ENCODE results near the gene PANK4.

The PANK4 gene

GRCh38 chr1:2523891-2524609 is 2.3 kb downstream of the PANK4 start:
- H3K27ac Mint-ChIP-seq, result peak overlapping the region; percentile 87
- H3K9me3 Mint-ChIP-seq, result no peaks in the 10 kb centered on the region
- H3K27me3 Mint-ChIP-seq (ENCODE audit: low read depth), result peaks cover 10% of the 10 kb centered on the region
- DNase-seq (ENCODE audit: low spot score), result peak; percentile 31
- peak overlapping the region; percentile 83 for H3K4me3 Mint-ChIP-seq
- H3K36me3 Mint-ChIP-seq (ENCODE audit: low read depth), result peaks cover 21% of the 10 kb centered on the region
- H3K4me1 Mint-ChIP-seq (ENCODE audit: low read depth), result peaks cover 30% of the 10 kb centered on the region

DNA sequence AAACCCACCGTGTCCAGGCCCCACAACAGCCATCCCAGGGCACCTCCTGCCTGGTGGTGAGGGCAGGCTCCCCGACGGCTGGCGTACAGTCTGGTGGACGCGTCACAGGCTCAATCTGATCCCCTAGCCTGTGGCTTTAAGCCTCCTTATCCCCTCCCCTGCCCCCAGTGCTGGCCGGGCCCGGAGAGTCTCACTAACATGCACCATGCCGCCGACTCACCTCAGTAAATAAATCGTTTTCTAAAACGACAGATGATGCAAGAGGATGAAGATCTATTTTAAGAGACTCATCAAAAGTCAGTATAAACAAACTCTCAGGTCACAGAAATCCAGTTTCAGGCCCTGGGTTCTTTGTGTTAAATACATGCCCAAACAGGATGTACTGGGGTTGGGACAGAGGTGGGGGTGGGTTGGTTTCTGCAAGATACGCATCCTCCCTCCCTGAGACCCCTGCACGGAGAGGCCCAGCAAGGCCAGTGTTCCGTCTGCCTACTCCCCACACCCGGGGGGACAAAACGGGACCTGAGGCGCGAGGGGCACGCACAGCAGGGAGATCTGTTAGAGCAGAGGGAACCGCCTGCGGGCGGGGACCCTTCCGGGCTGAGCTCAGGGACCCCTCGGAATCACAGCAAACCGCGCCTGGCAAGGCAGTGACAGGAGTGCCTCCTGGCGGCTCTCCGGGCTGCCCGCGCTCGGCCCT is 3.1 kb downstream of the PANK4 start:
- peak overlapping the region; percentile 83 for H3K4me3 Mint-ChIP-seq
- peaks cover 30% of the 10 kb centered on the region for H3K4me1 Mint-ChIP-seq (ENCODE audit: low read depth)

DNA sequence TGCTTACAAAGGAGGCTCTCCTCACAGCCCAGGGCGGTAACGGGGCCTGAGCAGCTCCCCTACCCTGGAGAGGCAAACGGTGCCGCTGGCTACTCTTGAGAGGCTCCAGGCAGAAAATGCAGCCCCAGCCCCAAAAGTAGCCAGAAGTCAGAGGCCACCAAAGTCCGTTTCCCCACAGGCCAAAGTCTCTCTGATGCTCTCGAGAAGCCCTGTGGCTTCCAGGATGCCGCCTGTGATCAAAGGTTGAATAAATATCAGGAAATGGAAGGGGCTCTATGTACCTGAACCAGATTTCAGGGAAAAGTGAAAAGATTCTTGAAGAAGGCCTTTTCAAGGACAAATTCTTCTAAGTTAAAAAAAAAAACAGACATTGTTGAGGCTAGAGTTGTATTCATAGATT is 4.2 kb downstream of the PANK4 start:
- Mint-ChIP-seq H3K36me3 (ENCODE audit: low read depth) (peaks cover 30% of the 10 kb centered on the region), H3K4me1 (ENCODE audit: low read depth) (peaks cover 30% of the 10 kb centered on the region), H3K27ac (no peak overlapping the region), H3K4me3 (no peak overlapping the region), H3K27me3 (ENCODE audit: low read depth) (peaks cover 3% of the 10 kb centered on the region), H3K9me3 (no peaks in the 10 kb centered on the region)
- DNase-seq (ENCODE audit: low spot score), result no peak

More for the DNA sequence above, 3.1 kb downstream of the PANK4 start:
- Mint-ChIP-seq H3K27ac (peak overlapping the region; percentile 87), H3K27me3 (ENCODE audit: low read depth) (peaks cover 3% of the 10 kb centered on the region), H3K36me3 (ENCODE audit: low read depth) (peaks cover 27% of the 10 kb centered on the region), H3K9me3 (no peaks in the 10 kb centered on the region)
- DNase-seq (ENCODE audit: low spot score), result no peak

DNA sequence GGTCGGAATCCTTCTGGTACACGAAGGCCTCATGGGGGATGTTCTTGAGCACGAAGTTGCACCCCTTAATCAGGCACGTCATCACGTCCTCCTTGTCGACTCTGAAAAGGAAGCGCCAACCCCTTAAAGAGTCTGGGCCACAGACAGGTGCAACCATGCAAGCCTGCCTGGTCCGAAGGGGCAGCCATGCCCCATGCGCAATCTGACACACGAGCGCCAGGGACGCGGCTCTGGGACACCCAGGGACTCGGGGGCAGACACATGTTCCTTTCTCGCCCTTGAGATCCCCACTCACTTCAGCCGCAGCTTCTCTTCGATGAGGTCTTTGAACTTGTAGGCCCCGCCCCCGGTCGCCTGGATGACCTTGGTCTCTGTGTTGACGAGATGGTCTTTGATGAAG is 5.6 kb downstream of the PANK4 start:
- DNase-seq (ENCODE audit: low spot score), result no peak
- no peaks in the 10 kb centered on the region for H3K9me3 Mint-ChIP-seq
- no peaks in the 10 kb centered on the region for H3K27me3 Mint-ChIP-seq (ENCODE audit: low read depth)
- peaks cover 35% of the 10 kb centered on the region for H3K36me3 Mint-ChIP-seq (ENCODE audit: low read depth)
- H3K4me3 Mint-ChIP-seq, result no peak overlapping the region
- H3K4me1 Mint-ChIP-seq (ENCODE audit: low read depth), result peaks cover 27% of the 10 kb centered on the region
- no peak overlapping the region for H3K27ac Mint-ChIP-seq

DNA sequence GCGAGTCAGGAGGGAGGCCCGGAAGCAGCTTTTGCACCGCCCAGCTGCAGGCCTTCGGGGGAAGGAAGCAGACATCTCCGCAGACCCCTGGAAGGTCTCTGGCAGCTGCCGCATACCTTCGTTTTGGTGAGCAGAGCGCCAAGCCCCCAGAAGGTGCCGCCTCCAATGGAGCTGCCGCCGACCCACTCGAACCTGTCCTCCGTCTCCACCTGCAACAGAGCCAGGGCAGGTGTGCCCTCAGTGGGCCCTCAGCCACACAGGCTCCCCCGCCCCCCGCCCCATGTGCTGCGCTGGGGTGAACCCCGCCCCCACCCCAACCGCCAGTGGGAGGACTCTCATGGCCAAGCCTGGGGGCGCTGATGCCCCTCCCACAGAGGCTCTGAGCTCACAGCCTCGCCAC is 6.2 kb downstream of the PANK4 start:
- Mint-ChIP-seq H3K36me3 (ENCODE audit: low read depth) (peaks cover 33% of the 10 kb centered on the region), H3K4me1 (ENCODE audit: low read depth) (peaks cover 26% of the 10 kb centered on the region), H3K27ac (no peak overlapping the region), H3K27me3 (ENCODE audit: low read depth) (no peaks in the 10 kb centered on the region), H3K4me3 (no peak overlapping the region), H3K9me3 (no peaks in the 10 kb centered on the region)
- DNase-seq (ENCODE audit: low spot score), result no peak

DNA sequence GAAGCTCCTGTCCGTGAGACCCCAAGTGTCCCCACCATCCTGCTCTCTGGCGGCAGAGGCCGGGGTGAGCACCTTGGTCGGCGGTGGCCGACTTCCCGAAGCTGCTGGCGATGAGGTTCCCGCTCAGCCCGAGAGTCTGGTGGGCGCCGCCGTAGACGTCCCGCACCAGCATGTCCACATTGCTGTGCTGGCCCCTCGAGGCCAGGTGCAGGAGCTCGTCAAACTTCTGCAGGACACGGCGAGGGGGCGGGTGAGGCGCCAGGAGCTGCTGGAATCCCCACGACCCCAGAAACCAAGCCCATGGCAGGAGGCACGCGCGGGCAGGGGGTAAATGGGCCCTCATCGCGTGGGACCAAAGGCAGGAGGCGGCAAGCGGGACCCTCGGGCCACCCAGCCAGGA is 6.7 kb downstream of the PANK4 start:
- Mint-ChIP-seq H3K9me3 (no peaks in the 10 kb centered on the region), H3K27me3 (ENCODE audit: low read depth) (no peaks in the 10 kb centered on the region), H3K4me3 (no peak overlapping the region), H3K36me3 (ENCODE audit: low read depth) (peaks cover 28% of the 10 kb centered on the region), H3K27ac (no peak overlapping the region), H3K4me1 (ENCODE audit: low read depth) (peaks cover 21% of the 10 kb centered on the region)
- DNase-seq (ENCODE audit: low spot score), result no peak

DNA sequence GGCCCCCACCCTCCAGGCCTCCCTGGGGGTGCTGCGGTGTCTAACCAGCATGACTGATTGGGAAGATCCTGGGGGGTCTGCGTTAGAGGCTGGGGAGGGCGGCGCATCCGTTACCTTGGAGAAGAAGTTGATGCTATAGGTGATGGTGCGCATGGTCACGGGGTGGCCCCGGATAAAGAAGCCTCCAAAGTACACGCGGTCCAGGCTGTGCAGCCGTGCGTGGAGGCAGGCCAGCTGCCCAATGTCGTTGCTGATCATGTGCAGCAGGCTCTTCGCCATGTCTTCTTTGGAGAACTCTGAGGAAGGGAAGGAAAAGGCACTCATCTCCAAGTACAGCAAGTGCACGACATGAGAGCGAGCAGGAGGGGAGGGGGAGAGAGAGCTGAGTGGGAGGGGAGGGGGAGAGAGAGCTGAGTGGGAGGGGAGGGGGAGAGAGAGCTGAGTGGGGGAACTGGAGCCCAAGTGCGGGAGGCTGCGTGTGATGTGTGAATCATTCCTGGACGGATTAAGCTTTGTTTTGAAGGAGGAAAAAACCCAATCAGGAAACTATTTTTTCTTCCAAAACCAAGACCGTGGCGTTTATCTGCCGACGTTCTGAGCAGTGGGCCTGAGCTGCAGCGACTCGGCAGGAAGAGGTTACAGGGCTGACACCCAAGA is 7.2 kb downstream of the PANK4 start:
- H3K4me1 Mint-ChIP-seq (ENCODE audit: low read depth), result peaks cover 16% of the 10 kb centered on the region

DNA sequence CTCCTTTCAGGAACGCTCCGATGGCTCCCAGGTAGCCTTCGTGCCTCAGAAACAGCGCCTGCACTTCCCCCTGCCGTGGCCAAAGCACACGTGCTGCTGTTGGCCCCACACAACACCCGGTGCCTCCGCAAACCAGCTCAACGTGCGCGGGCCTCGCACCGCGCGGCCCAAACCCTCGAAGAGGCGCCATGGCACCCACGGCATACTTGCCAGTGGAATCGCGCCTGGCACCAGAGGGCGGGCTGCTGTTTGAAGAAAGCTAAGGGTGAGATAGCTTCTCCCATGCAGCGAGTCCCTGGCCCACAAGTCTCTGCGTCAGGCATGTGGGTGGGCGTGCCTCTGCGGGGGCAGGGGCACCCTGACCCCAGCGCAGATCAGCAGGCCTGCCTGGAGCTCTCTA is 7.9 kb downstream of the PANK4 start:
- DNase-seq (ENCODE audit: low spot score), result no peak
- Mint-ChIP-seq H3K36me3 (ENCODE audit: low read depth) (peaks cover 27% of the 10 kb centered on the region), H3K9me3 (no peaks in the 10 kb centered on the region), H3K27me3 (ENCODE audit: low read depth) (no peaks in the 10 kb centered on the region), H3K27ac (no peak overlapping the region), H3K4me1 (ENCODE audit: low read depth) (peaks cover 11% of the 10 kb centered on the region), H3K4me3 (no peak overlapping the region)

More for the DNA sequence above, 7.2 kb downstream of the PANK4 start:
- Mint-ChIP-seq H3K27me3 (ENCODE audit: low read depth) (no peaks in the 10 kb centered on the region), H3K9me3 (no peaks in the 10 kb centered on the region), H3K4me3 (no peak overlapping the region), H3K36me3 (ENCODE audit: low read depth) (peaks cover 27% of the 10 kb centered on the region), H3K27ac (no peak overlapping the region)
- DNase-seq (ENCODE audit: low spot score), result no peak

- no peak overlapping the region for H3K4me3 Mint-ChIP-seq
- H3K4me1 Mint-ChIP-seq (ENCODE audit: low read depth), result peaks cover 6% of the 10 kb centered on the region
- no peak for DNase-seq (ENCODE audit: low spot score)
- H3K9me3 Mint-ChIP-seq, result no peaks in the 10 kb centered on the region
- H3K36me3 Mint-ChIP-seq (ENCODE audit: low read depth), result peaks cover 25% of the 10 kb centered on the region
- H3K27ac Mint-ChIP-seq, result no peak overlapping the region
- H3K27me3 Mint-ChIP-seq (ENCODE audit: low read depth), result no peaks in the 10 kb centered on the region
Measured at GRCh38 chr1:2517966-2518365, 8.4 kb downstream of the PANK4 start.

- Mint-ChIP-seq H3K27ac (no peak overlapping the region), H3K4me1 (ENCODE audit: low read depth) (no peaks in the 10 kb centered on the region), H3K36me3 (ENCODE audit: low read depth) (peaks cover 25% of the 10 kb centered on the region), H3K4me3 (no peak overlapping the region), H3K27me3 (ENCODE audit: low read depth) (no peaks in the 10 kb centered on the region), H3K9me3 (no peaks in the 10 kb centered on the region)
- no peak for DNase-seq (ENCODE audit: low spot score)
Measured at GRCh38 chr1:2516946-2517345, 9.4 kb downstream of the PANK4 start.

DNA sequence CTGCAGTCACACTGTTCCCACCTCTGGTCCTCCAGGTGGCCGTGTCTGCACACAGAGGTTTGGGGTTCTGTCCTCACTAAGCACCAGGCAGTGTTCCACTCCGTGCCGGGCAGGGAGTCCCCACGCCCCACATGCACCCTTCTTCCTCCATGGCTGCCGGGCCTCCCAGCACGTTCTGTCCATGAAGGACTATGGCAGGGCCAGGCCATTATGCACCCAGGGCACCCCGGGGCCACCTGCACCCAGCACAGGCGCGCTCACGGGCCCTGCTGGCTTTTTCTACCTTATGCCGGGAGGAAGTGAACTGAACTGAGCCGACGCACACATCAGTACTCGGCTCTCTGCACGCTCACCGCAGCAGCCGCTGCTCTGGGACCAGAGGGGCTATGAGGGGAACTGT is 10.3 kb downstream of the PANK4 start:
- Mint-ChIP-seq H3K27ac (no peak overlapping the region), H3K4me3 (no peak overlapping the region), H3K4me1 (ENCODE audit: low read depth) (no peaks in the 10 kb centered on the region), H3K9me3 (no peaks in the 10 kb centered on the region), H3K36me3 (ENCODE audit: low read depth) (peaks cover 28% of the 10 kb centered on the region), H3K27me3 (ENCODE audit: low read depth) (no peaks in the 10 kb centered on the region)
- DNase-seq (ENCODE audit: low spot score), result no peak

GRCh38 chr1:2515763-2516080 is 10.7 kb downstream of the PANK4 start:
- H3K4me1 Mint-ChIP-seq (ENCODE audit: low read depth), result no peaks in the 10 kb centered on the region
- H3K9me3 Mint-ChIP-seq, result no peaks in the 10 kb centered on the region
- H3K27me3 Mint-ChIP-seq (ENCODE audit: low read depth), result no peaks in the 10 kb centered on the region
- no peak overlapping the region for H3K27ac Mint-ChIP-seq
- H3K36me3 Mint-ChIP-seq (ENCODE audit: low read depth), result peaks cover 24% of the 10 kb centered on the region
- DNase-seq (ENCODE audit: low spot score), result no peak
- H3K4me3 Mint-ChIP-seq, result no peak overlapping the region

- Mint-ChIP-seq H3K27me3 (ENCODE audit: low read depth) (no peaks in the 10 kb centered on the region), H3K36me3 (ENCODE audit: low read depth) (peaks cover 21% of the 10 kb centered on the region), H3K9me3 (no peaks in the 10 kb centered on the region), H3K27ac (no peak overlapping the region), H3K4me3 (no peak overlapping the region), H3K4me1 (ENCODE audit: low read depth) (no peaks in the 10 kb centered on the region)
- DNase-seq (ENCODE audit: low spot score), result no peak
Measured at GRCh38 chr1:2514863-2515762, 11.3 kb downstream of the PANK4 start.

Measured in T-helper 2 cell treated with Interferon-gamma antibody and Interleukin-4, amounts not matched to agents 5 μg/mL and 100 μg/mL, for 36 hours (primary cell).